ENCODE results near the gene OASL. TPM values are rescaled to one million over a fixed set of nuclear protein-coding genes. Genes with fewer than 3 reads are reported as not detected.
A peak's percentile ranks its signal among the peaks of the same experiment; 100 is the strongest.

OASL gene
- total RNA-seq, 2 donors from 2014 or later, result 2.6 to 16.3 TPM

- ATAC-seq (no peak), DNase-seq (ENCODE audit: low spot score in 2 of 2) (no peak)
- Mint-ChIP-seq H3K27ac (no peak overlapping the region), H3K36me3 (peaks cover 6 to 8% of the 10 kb centered on the region in 2 donors), H3K9me3 (no peaks in the 10 kb centered on the region)
These were observed 35.4 kb downstream of the OASL start for GRCh38 chr12:121003650-121004049.

GRCh38 chr12:121001841-121002483 lies 37.1 kb downstream of the OASL start:
- ATAC-seq, result no peak

GRCh38 chr12:121001060-121001459 lies 38.0 kb downstream of the OASL start:
- no peaks in the 10 kb centered on the region for H3K9me3 Mint-ChIP-seq
- DNase-seq (ENCODE audit: low spot score in 2 of 2) (no peak), ATAC-seq (no peak)
- H3K27ac Mint-ChIP-seq, result no peak overlapping the region
- peaks cover 6 to 8% of the 10 kb centered on the region in 2 donors for H3K36me3 Mint-ChIP-seq

More at GRCh38 chr12:121001841-121002483, 37.1 kb downstream of the OASL start:
- Mint-ChIP-seq H3K36me3 (peaks cover 6 to 8% of the 10 kb centered on the region in 2 donors), H3K27ac (peak overlapping the region in 1 of 2 donors; percentile 68), H3K9me3 (no peaks in the 10 kb centered on the region)
- DNase-seq (ENCODE audit: low spot score in 2 of 2), result no peak

GRCh38 chr12:121000530-121000929 lies 38.5 kb downstream of the OASL start:
- DNase-seq (ENCODE audit: low spot score in 2 of 2) (no peak), ATAC-seq (peak in 1 of 2 donors; percentile 16)
- Mint-ChIP-seq H3K9me3 (peaks cover under 1 to 3% of the 10 kb centered on the region in 2 donors), H3K27ac (no peak overlapping the region), H3K36me3 (peaks cover 4 to 8% of the 10 kb centered on the region in 2 donors)

- Mint-ChIP-seq H3K36me3 (peaks cover 0 to 4% of the 10 kb centered on the region in 2 donors), H3K9me3 (peaks cover 10 to 13% of the 10 kb centered on the region in 2 donors), H3K27ac (peak overlapping the region; percentile 45 to 51)
- DNase-seq (ENCODE audit: low spot score in 2 of 2) (no peak), ATAC-seq (no peak)
These were observed 39.6 kb downstream of the OASL start for GRCh38 chr12:120999191-121000120.

- ATAC-seq (no peak), DNase-seq (ENCODE audit: low spot score in 2 of 2) (no peak)
- Mint-ChIP-seq H3K9me3 (peaks cover 10 to 13% of the 10 kb centered on the region in 2 donors), H3K36me3 (no peaks in the 10 kb centered on the region), H3K27ac (no peak overlapping the region)
These were observed 40.6 kb downstream of the OASL start for GRCh38 chr12:120998435-120998834.

GRCh38 chr12:120997448-120997847 lies 41.6 kb downstream of the OASL start:
- Mint-ChIP-seq H3K9me3 (peaks cover 10 to 13% of the 10 kb centered on the region in 2 donors), H3K27ac (peak overlapping the region in 1 of 2 donors; percentile 10), H3K36me3 (no peaks in the 10 kb centered on the region)
- ATAC-seq (no peak), DNase-seq (ENCODE audit: low spot score in 2 of 2) (no peak)

GRCh38 chr12:120996133-120996746 lies 42.8 kb downstream of the OASL start:
- no peak for DNase-seq (ENCODE audit: low spot score in 2 of 2)
- Mint-ChIP-seq H3K27ac (no peak overlapping the region), H3K9me3 (peaks cover 10 to 13% of the 10 kb centered on the region in 2 donors), H3K36me3 (no peaks in the 10 kb centered on the region)
- no peak for ATAC-seq

GRCh38 chr12:120994589-120995337 lies 44.3 kb downstream of the OASL start:
- DNase-seq (ENCODE audit: low spot score in 2 of 2), result no peak
- peaks cover 10 to 13% of the 10 kb centered on the region in 2 donors for H3K9me3 Mint-ChIP-seq
- no peaks in the 10 kb centered on the region for H3K36me3 Mint-ChIP-seq
- H3K27ac Mint-ChIP-seq, result no peak overlapping the region
- no peak for ATAC-seq

- Mint-ChIP-seq H3K9me3 (peaks cover 10 to 13% of the 10 kb centered on the region in 2 donors), H3K36me3 (no peaks in the 10 kb centered on the region), H3K27ac (no peak overlapping the region)
- DNase-seq (ENCODE audit: low spot score in 2 of 2) (no peak), ATAC-seq (no peak)
These were observed 45.0 kb downstream of the OASL start for GRCh38 chr12:120994059-120994458.

- Mint-ChIP-seq H3K9me3 (peaks cover 10 to 13% of the 10 kb centered on the region in 2 donors), H3K36me3 (no peaks in the 10 kb centered on the region)
- no peak for ATAC-seq
These were observed 45.5 kb downstream of the OASL start for GRCh38 chr12:120993496-120993895.

GRCh38 chr12:120992989-120993388 lies 46.1 kb downstream of the OASL start:
- ATAC-seq, result no peak
- Mint-ChIP-seq H3K27ac (no peak overlapping the region), H3K36me3 (no peaks in the 10 kb centered on the region), H3K9me3 (peaks cover 10 to 18% of the 10 kb centered on the region in 2 donors)
- DNase-seq (ENCODE audit: low spot score in 2 of 2), result no peak

More at GRCh38 chr12:120993496-120993895, 45.5 kb downstream of the OASL start:
- no peak for DNase-seq (ENCODE audit: low spot score in 2 of 2)
- H3K27ac Mint-ChIP-seq, result no peak overlapping the region

GRCh38 chr12:120991965-120992364 lies 47.1 kb downstream of the OASL start:
- ATAC-seq, result no peak
- Mint-ChIP-seq H3K27ac (no peak overlapping the region), H3K9me3 (peaks cover 10 to 18% of the 10 kb centered on the region in 2 donors)

GRCh38 chr12:120990487-120991055 lies 48.5 kb downstream of the OASL start:
- ATAC-seq (no peak), DNase-seq (ENCODE audit: low spot score in 2 of 2) (no peak)
- Mint-ChIP-seq H3K9me3 (peaks cover 10 to 15% of the 10 kb centered on the region in 2 donors), H3K36me3 (no peaks in the 10 kb centered on the region), H3K27ac (no peak overlapping the region)

More at GRCh38 chr12:120991965-120992364, 47.1 kb downstream of the OASL start:
- no peak for DNase-seq (ENCODE audit: low spot score in 2 of 2)
- H3K36me3 Mint-ChIP-seq, result no peaks in the 10 kb centered on the region

- DNase-seq (ENCODE audit: low spot score in 2 of 2) (no peak), ATAC-seq (no peak)
- H3K9me3 Mint-ChIP-seq, result peaks cover 1 to 6% of the 10 kb centered on the region in 2 donors
- H3K27ac Mint-ChIP-seq, result no peak overlapping the region
- H3K36me3 Mint-ChIP-seq, result no peaks in the 10 kb centered on the region
These were observed 49.4 kb downstream of the OASL start for GRCh38 chr12:120989687-120990086.

GRCh38 chr12:120988658-120989057 lies 50.4 kb downstream of the OASL start:
- no peak for ATAC-seq
- Mint-ChIP-seq H3K27ac (no peak overlapping the region), H3K36me3 (no peaks in the 10 kb centered on the region), H3K9me3 (peaks cover 0 to 5% of the 10 kb centered on the region in 2 donors)
- DNase-seq (ENCODE audit: low spot score in 2 of 2), result no peak

Measured in activated naive CD4-positive, alpha-beta T cell treated with anti-CD3 and anti-CD28 coated beads, Interleukin-2, amount 50 U/mL, for 72 hours (primary cell).